ENCODE measurements around the gene TRANK1. TPM values are rescaled to one million over a fixed set of nuclear protein-coding genes. Genes with fewer than 3 reads are reported as not detected.

TRANK1 gene
- total RNA-seq, 1 experiment from 2014 or later: 10.5 TPM

- TF ChIP-seq IRF1 (CRISPR knock-in tag; IDR thresholded peaks at IDR 0.05): no peak
- TF ChIP-seq OVOL2 (CRISPR knock-in tag; IDR thresholded peaks at IDR 0.05; ENCODE audit: borderline replicate concordance): no peak
- no peak for TF ChIP-seq ZNF317 (CRISPR knock-in tag; IDR thresholded peaks at IDR 0.05; ENCODE audit: borderline replicate concordance, low read depth)
Measured at GRCh38 chr3:36906504-36907149, 38.2 kb downstream of the TRANK1 start (continued).

- Mint-ChIP-seq H3K27ac (no peak overlapping the region), H3K4me1 (peaks cover 18% of the 10 kb centered on the region), H3K9me3 (no peaks in the 10 kb centered on the region), H3K27me3 (ENCODE audit: low read depth) (no peaks in the 10 kb centered on the region), H3K36me3 (no peaks in the 10 kb centered on the region), H3K4me3 (no peak overlapping the region)
- CTCF ChIA-PET: interaction anchor here (1.2 to 5.4 kb wide), 8 partner anchors 12 to 113 kb away, joined by 3 to 103 read pairs (median 9); partner anchors contain the start of gene TRANK1
- DNase-seq (ENCODE audit: low spot score): no peak
- ATAC-seq: no peak
- POLR2A ChIA-PET: interaction anchor here (1.3 kb wide), 1 partner anchor 87 kb away, joined by 4 read pairs; the partner anchor contains the start of genes EPM2AIP1 and MLH1
- TF ChIP-seq ZBTB21 (CRISPR knock-in tag; IDR thresholded peaks at IDR 0.05; ENCODE audit: borderline replicate concordance): no peak
- TF ChIP-seq ZBTB43 (CRISPR knock-in tag; IDR thresholded peaks at IDR 0.05): no peak
- TF ChIP-seq ZNF263 (CRISPR knock-in tag; IDR thresholded peaks at IDR 0.05; ENCODE audit: low read depth): no peak
- no peak for TF ChIP-seq SP1 (CRISPR knock-in tag; conservative IDR thresholded peaks at IDR 0.05)
- TF ChIP-seq ZNF532 (CRISPR knock-in tag; IDR thresholded peaks at IDR 0.05; ENCODE audit: borderline replicate concordance): no peak
- TF ChIP-seq E2F5 (CRISPR knock-in tag; IDR thresholded peaks at IDR 0.05): no peak
- no peak for TF ChIP-seq AFF4 (CRISPR knock-in tag; IDR thresholded peaks at IDR 0.05; ENCODE audit: borderline replicate concordance)
- TF ChIP-seq KAT7 (CRISPR knock-in tag; IDR thresholded peaks at IDR 0.05; ENCODE audit: borderline replicate concordance): no peak
- TF ChIP-seq HMGA2 (CRISPR knock-in tag; IDR thresholded peaks at IDR 0.05): no peak
- no peak for TF ChIP-seq ARID4B (CRISPR knock-in tag; IDR thresholded peaks at IDR 0.05; ENCODE audit: borderline replicate concordance)
- no peak for TF ChIP-seq IRF1 (CRISPR knock-in tag; IDR thresholded peaks at IDR 0.05)
- TF ChIP-seq GRHL2 (CRISPR knock-in tag; IDR thresholded peaks at IDR 0.05; ENCODE audit: insufficient replicate concordance, severe bottlenecking): no peak
- TF ChIP-seq SOX15 (CRISPR knock-in tag; IDR thresholded peaks at IDR 0.05): no peak
- no peak for TF ChIP-seq ZNF671 (CRISPR knock-in tag; IDR thresholded peaks at IDR 0.05)
- TF ChIP-seq GABPB1 (CRISPR knock-in tag; IDR thresholded peaks at IDR 0.05): no peak
Measured at GRCh38 chr3:36905545-36905944, 39.3 kb downstream of the TRANK1 start.

Measured in WTC11 (cell line).